K562 (cell line): ENCODE results near the gene SPATC1L. TPM values are rescaled to one million over a fixed set of nuclear protein-coding genes. Genes with fewer than 3 reads are reported as not detected.
A peak's percentile ranks its signal among the peaks of the same experiment; 100 is the strongest.

Source experiments
- CHD4 ChIP-seq: fragments of 200-600 bp; sonication (generic); IDR thresholded peaks from 3 replicates; pipeline ENCODE4 v1.6.1; 2012; ENCODE audit warnings: low read depth, mild to moderate bottlenecking, mixed read lengths, low read length, inconsistent platforms; ENCODE audit not compliant: insufficient read depth, insufficient replicate concordance, poor library complexity, severe bottlenecking
- KDM2B ChIP-seq: fragments of 250-450 bp; sonication (Bioruptor Pico); IDR thresholded peaks from 2 replicates; pipeline ENCODE4 v1.8.0; 2021; ENCODE audit warnings: mild to moderate bottlenecking, moderate library complexity
- MEF2A ChIP-seq: IDR thresholded peaks from 2 replicates; pipeline ENCODE4 v1.6.1; 2011; ENCODE audit warnings: low read depth, mild to moderate bottlenecking, low read length, moderate library complexity; ENCODE audit not compliant: control insufficient read depth
- MYNN ChIP-seq, 2 experiments: sonication (generic); formaldehyde crosslinking in 1 of 2; IDR thresholded peaks; 2 replicates each; pipeline versions ENCODE4 v1.5.0 to v1.6.1; 2016 to 2020; ENCODE audit warnings: antibody characterized with exemption in 1 of 2, missing genetic modification reagents in 1 of 2
- NR4A1 ChIP-seq, 2 experiments: fragments of 250-450 bp in 1 of 2; fragments of 450-650 bp in 1 of 2; sonication (Bioruptor Pico) in 1 of 2; IDR thresholded peaks; 2 replicates each; pipeline versions ENCODE4 v1.4.0 to v1.6.1; 2016 to 2020; ENCODE audit warnings: mild to moderate bottlenecking in 2 of 2, missing compliant biosample characterization in 1 of 2, missing genetic modification characterization in 1 of 2, moderate library complexity in 1 of 2
- ZNF431 ChIP-seq: sonication (generic); formaldehyde crosslinking; IDR thresholded peaks from 2 replicates; pipeline ENCODE4 v1.8.0; 2022; ENCODE audit warnings: mild to moderate bottlenecking, missing genetic modification reagents
- ZSCAN32 ChIP-seq: fragments of 450-650 bp; formaldehyde crosslinking; IDR thresholded peaks from 2 replicates; pipeline ENCODE4 v1.4.0; 2020; ENCODE audit warnings: mild to moderate bottlenecking, moderate library complexity
- polyA plus RNA-seq, 8 experiments: library from polyadenylated mRNA; depleted of rRNA in 4 of 8; stranded (reverse) in 5 of 8; unstranded in 3 of 8; fragments of >200 nt; fragmentation: Nextera tagmentation in 2 of 8; fragmentation: Illumina TruSeq in 1 of 8; extraction: Ambion mirVana in 2 of 8; extraction: Trizol in 1 of 8; gene quantifications; 2 replicates each; pipeline versions ENCODE4 v1.2.1 to v1.2.3, GENCODE V29; 2011 to 2014; ENCODE audit warnings: inconsistent platforms in 1 of 8, missing spikeins in 1 of 8
- total RNA-seq, 7 experiments: library from RNA; depleted of rRNA in 6 of 7; stranded (reverse); fragments of >200 nt in 6 of 7; fragmentation: Illumina TruSeq in 2 of 7; extraction: Trizol in 2 of 7; gene quantifications; 2 replicates each; pipeline versions ENCODE4 v1.2.1 to v1.2.3, GENCODE V29; 2011 to 2021; ENCODE audit warnings: low replicate concordance in 1 of 7
- TF ChIP-seq, protein P1 (sequence below): fragments of 450-650 bp; IDR thresholded peaks from 2 replicates; pipeline ENCODE4 v1.6.1; 2016; ENCODE audit warnings: mild to moderate bottlenecking, moderate library complexity
- TF ChIP-seq, protein P2 (sequence below), 3 experiments: fragments of 200-800 bp in 1 of 3; sonication (Bioruptor generic) in 1 of 3; sonication (generic) in 1 of 3; formaldehyde crosslinking in 1 of 3; IDR thresholded peaks; 2 replicates each; pipeline versions ENCODE4 v1.6.1 to v1.8.0; 2016 to 2022; ENCODE audit warnings: mild to moderate bottlenecking in 2 of 3, missing compliant biosample characterization in 2 of 3, missing genetic modification characterization in 2 of 3, missing genetic modification reagents in 1 of 3
- TF ChIP-seq, protein P3 (sequence below): sonication (generic); formaldehyde crosslinking; IDR thresholded peaks from 2 replicates; pipeline ENCODE4 v1.4.0; 2020; ENCODE audit warnings: mild to moderate bottlenecking, missing genetic modification reagents

The SPATC1L gene
- total and polyA plus RNA-seq, 9 of the 15 experiments (the other 6 are each of a cell fraction or from before 2014, with no cell fraction given), result 0.14 to 121 (median 34.0) TPM; not detected in 1

DNA sequence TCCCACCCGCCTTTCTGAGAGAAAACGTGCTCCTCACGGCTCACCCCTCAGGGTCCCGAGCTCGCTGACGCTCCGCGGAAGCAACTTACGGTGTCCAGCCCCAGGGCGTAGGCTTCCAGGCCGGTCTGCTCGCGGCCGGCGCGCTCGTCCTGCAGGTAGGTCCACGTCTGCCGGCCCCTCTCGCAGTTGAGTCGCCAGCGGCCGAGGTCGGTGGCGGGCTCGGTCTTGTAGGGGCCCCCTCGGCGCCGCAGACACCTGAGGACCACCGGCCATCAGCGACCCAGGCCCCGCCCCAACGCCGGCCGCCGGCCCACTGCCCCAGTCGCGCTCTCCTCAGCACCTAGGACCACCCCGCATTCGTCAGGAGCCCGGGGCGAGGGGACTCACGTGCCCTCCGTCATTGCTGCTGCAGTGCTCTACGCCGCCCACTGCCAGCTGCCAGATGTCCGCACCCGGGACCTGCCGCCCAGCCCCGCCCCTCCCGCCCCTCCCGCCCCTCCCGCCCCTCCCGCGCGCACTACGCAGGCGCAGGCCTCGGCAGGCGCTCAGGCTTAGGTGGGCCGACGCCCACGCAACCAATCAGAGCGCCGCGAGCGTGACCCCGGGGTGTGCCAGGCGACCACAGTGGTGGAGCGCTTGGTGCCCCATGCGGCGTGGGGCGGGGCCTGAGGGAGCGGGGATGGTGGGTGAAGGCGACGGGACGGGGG, 44.2 kb upstream of the SPATC1L start, which contains the start of gene LSS (continued):
- TF ChIP-seq, protein P1, sequence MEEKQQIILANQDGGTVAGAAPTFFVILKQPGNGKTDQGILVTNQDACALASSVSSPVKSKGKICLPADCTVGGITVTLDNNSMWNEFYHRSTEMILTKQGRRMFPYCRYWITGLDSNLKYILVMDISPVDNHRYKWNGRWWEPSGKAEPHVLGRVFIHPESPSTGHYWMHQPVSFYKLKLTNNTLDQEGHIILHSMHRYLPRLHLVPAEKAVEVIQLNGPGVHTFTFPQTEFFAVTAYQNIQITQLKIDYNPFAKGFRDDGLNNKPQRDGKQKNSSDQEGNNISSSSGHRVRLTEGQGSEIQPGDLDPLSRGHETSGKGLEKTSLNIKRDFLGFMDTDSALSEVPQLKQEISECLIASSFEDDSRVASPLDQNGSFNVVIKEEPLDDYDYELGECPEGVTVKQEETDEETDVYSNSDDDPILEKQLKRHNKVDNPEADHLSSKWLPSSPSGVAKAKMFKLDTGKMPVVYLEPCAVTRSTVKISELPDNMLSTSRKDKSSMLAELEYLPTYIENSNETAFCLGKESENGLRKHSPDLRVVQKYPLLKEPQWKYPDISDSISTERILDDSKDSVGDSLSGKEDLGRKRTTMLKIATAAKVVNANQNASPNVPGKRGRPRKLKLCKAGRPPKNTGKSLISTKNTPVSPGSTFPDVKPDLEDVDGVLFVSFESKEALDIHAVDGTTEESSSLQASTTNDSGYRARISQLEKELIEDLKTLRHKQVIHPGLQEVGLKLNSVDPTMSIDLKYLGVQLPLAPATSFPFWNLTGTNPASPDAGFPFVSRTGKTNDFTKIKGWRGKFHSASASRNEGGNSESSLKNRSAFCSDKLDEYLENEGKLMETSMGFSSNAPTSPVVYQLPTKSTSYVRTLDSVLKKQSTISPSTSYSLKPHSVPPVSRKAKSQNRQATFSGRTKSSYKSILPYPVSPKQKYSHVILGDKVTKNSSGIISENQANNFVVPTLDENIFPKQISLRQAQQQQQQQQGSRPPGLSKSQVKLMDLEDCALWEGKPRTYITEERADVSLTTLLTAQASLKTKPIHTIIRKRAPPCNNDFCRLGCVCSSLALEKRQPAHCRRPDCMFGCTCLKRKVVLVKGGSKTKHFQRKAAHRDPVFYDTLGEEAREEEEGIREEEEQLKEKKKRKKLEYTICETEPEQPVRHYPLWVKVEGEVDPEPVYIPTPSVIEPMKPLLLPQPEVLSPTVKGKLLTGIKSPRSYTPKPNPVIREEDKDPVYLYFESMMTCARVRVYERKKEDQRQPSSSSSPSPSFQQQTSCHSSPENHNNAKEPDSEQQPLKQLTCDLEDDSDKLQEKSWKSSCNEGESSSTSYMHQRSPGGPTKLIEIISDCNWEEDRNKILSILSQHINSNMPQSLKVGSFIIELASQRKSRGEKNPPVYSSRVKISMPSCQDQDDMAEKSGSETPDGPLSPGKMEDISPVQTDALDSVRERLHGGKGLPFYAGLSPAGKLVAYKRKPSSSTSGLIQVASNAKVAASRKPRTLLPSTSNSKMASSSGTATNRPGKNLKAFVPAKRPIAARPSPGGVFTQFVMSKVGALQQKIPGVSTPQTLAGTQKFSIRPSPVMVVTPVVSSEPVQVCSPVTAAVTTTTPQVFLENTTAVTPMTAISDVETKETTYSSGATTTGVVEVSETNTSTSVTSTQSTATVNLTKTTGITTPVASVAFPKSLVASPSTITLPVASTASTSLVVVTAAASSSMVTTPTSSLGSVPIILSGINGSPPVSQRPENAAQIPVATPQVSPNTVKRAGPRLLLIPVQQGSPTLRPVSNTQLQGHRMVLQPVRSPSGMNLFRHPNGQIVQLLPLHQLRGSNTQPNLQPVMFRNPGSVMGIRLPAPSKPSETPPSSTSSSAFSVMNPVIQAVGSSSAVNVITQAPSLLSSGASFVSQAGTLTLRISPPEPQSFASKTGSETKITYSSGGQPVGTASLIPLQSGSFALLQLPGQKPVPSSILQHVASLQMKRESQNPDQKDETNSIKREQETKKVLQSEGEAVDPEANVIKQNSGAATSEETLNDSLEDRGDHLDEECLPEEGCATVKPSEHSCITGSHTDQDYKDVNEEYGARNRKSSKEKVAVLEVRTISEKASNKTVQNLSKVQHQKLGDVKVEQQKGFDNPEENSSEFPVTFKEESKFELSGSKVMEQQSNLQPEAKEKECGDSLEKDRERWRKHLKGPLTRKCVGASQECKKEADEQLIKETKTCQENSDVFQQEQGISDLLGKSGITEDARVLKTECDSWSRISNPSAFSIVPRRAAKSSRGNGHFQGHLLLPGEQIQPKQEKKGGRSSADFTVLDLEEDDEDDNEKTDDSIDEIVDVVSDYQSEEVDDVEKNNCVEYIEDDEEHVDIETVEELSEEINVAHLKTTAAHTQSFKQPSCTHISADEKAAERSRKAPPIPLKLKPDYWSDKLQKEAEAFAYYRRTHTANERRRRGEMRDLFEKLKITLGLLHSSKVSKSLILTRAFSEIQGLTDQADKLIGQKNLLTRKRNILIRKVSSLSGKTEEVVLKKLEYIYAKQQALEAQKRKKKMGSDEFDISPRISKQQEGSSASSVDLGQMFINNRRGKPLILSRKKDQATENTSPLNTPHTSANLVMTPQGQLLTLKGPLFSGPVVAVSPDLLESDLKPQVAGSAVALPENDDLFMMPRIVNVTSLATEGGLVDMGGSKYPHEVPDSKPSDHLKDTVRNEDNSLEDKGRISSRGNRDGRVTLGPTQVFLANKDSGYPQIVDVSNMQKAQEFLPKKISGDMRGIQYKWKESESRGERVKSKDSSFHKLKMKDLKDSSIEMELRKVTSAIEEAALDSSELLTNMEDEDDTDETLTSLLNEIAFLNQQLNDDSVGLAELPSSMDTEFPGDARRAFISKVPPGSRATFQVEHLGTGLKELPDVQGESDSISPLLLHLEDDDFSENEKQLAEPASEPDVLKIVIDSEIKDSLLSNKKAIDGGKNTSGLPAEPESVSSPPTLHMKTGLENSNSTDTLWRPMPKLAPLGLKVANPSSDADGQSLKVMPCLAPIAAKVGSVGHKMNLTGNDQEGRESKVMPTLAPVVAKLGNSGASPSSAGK, result peak; percentile 81; the same call in 1 of the 2 replicates
- TF ChIP-seq NR4A1 (CRISPR knock-in tag; IDR thresholded peaks at IDR 0.05) (peak; percentile 85; the same call in 1 of the 2 replicates), NR4A1 (tag; IDR thresholded peaks at IDR 0.05) (0 out of 2 replicates have a peak, but pooled peaks have one; percentile 34), MYNN (IDR thresholded peaks at IDR 0.05) (peak; percentile 68; the same call in 1 of the 2 replicates), MYNN (CRISPR knock-in tag; IDR thresholded peaks at IDR 0.05) (no peak), KDM2B (0 out of 2 replicates have a peak, but pooled peaks have one; percentile 2), ZNF431 (CRISPR knock-in tag) (0 out of 2 replicates have a peak, but pooled peaks have one; percentile 24), ZSCAN32 (CRISPR knock-in tag) (peak; percentile 58; the same call in 1 of the 2 replicates), CHD4 (no peak), MEF2A (no peak)
- TF ChIP-seq, protein P2, sequence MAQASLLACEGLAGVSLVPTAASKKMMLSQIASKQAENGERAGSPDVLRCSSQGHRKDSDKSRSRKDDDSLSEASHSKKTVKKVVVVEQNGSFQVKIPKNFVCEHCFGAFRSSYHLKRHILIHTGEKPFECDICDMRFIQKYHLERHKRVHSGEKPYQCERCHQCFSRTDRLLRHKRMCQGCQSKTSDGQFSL (CRISPR knock-in tag; IDR thresholded peaks at IDR 0.05), result 0 out of 2 replicates have a peak, but pooled peaks have one; percentile 26
- TF ChIP-seq, protein P2 (tag; IDR thresholded peaks at IDR 0.05), result no peak; a peak in 1 of 4 replicates
- TF ChIP-seq, protein P3, sequence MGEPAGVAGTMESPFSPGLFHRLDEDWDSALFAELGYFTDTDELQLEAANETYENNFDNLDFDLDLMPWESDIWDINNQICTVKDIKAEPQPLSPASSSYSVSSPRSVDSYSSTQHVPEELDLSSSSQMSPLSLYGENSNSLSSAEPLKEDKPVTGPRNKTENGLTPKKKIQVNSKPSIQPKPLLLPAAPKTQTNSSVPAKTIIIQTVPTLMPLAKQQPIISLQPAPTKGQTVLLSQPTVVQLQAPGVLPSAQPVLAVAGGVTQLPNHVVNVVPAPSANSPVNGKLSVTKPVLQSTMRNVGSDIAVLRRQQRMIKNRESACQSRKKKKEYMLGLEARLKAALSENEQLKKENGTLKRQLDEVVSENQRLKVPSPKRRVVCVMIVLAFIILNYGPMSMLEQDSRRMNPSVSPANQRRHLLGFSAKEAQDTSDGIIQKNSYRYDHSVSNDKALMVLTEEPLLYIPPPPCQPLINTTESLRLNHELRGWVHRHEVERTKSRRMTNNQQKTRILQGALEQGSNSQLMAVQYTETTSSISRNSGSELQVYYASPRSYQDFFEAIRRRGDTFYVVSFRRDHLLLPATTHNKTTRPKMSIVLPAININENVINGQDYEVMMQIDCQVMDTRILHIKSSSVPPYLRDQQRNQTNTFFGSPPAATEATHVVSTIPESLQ (CRISPR knock-in tag), result no peak
